ENCODE data around the gene CNOT1.
"Not testable (repeated sequence)": the region's sequence is repeated elsewhere in the genome, so short reads cannot be mapped to it uniquely, and the experiment has no call there.

Gene CNOT1

DNA sequence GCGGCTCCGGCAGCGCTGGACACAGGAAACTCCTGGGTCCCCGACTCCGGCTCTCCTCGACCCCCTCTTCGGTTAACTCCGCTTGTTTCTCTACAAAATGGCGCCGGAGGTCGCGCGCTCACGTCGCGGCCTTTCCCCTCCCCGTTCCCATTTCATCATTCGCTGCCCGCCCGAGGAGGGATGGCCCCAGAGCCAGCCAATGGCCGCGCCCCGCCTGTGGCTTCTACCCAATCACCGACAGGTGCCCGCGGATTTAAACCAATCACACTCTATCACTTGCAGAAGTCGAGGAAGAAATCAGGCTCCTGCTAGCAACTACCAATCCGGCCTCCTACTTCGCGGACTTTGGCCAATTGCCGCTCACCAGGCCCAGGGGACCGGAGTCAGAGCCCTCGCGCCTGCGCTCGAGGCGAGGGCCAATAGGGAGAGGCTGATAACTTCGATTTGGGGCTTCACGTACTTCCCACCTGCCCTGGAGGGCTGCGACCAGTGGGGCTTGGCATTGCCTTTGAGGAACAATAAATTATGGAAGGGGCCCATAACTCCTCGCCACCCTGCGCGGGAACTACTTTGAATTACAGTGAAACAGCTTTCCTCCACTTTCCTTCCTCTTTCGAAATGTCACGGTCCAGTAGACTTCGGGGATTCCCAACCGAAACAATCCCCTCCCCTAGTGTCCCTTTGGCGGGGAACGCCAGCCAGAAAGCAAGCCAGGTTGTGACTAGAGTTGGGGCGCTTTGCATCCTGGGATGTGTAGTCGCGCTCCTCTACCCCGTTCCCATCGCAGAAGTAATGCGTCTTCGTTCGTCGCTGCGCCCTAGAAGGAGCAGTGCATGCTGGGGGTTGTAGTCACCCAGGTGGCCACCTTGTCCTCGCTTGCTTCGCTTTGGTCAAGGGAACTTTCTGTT lies at the start of gene CNOT1:
TSS of gene CNOT1 (minus strand) at position 94 of the 908 bp plus-strand sequence. CDS start 30,489 bp downstream, outside the sequence.
- DNase-seq = peak; percentile 98

DNA sequence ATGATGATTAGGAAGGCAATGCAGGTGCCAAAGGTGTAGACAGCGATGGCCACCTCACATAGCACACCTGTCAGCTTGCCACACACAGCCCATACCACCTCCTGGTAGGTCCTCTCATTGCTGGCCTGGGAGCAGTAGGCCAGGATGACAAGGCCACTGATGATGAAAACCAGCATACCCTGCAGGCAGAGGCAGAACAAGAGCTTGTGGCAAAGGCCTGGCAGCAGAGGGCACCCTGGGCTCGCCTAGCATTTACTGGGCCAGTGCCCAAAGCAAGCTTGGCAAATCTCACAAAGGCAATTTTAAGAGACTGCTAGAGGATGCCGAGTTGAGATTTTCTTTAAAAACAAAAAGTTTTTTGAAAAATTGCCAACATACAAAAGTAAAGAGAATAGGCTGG lies 49.1 kb upstream of the CNOT1 start:
- DNase-seq = no peak

GRCh38 chr16:58678269-58678668 lies 48.6 kb upstream of the CNOT1 start:
- no peak for DNase-seq

DNA sequence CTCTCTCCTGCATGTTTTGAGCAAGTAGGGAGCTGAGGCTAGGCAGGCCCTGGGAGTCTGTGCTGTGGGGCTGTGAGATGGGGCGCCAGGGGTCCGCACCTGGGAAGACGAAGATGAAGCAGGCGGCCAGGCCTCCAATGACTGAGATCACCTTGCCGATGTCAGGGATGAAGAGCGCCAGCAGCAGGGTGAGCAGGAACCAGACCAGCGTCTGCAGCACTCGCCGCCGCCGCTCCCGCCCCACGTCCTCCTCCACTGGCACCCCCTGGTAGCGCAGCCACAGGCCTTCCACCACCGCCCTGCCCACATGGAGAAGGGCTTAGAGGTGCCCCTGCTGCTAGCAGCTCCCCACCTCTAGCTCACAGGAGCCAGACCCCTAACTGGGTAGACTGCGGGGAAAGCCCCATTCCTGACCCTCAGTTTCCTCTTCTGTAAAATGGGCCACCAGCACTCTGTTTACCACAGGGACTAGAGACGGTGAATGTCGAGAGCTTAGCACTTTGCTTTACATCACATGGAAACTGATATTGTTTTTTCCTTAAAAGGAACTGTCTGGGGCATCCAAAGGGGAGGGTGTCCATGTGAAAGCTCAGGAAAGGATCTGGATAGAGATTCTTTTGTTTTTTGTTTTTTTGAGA lies 41.4 kb upstream of the CNOT1 start:
- DNase-seq = no peak

- no peak for DNase-seq
Observed at GRCh38 chr16:58670177-58670576, 40.6 kb upstream of the CNOT1 start.

DNA sequence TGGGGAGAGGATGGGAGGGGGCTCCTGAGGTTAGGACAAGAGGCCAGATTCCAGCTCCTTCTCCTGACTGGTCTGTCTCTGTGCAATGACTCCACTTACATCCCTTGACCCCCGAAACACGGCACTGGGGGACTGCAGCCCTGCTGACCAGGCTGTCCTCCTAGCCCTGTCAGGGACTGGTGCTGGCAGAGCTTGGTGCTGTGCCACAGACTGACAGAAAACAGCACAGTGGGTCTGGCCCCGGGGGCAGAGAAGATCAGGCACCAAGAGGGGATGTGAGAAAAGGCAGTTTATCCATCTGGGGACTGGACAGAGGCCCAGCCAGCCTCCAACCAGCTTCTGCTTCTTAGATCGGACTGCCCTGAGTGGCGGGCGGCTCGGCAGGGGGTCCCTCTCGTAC lies 35.6 kb upstream of the CNOT1 start:
- no peak for DNase-seq

DNA sequence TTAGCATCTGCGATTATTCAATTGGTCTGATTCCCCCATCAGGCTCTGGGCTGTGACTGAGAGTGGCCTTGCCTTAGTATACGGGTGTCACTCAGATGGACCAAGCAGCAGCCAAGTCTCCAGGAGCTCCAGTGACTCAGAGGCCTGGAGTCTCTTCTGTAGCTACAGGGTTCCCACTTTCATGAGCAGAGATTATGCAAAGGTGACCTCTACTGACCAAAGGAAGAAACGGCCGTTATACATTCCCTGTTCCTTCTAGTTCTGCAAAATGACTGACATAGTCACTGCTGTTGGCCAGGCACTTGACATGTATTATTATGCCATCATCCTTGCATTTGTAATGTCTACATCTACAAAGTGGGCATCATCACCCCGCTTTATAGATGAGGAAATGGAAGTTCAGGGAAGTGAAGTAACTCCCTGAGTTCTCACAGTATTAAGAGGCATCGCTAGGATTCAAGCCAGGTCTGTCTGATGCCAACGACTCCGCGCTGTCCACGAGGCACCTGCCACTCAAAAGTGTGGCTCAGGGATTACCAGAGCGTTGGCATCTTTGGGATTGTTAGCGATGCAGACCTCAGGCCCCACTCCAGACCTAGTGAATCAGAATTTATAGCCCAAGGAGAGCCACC lies 31.7 kb upstream of the CNOT1 start:
- DNase-seq = peak; percentile 23

DNA sequence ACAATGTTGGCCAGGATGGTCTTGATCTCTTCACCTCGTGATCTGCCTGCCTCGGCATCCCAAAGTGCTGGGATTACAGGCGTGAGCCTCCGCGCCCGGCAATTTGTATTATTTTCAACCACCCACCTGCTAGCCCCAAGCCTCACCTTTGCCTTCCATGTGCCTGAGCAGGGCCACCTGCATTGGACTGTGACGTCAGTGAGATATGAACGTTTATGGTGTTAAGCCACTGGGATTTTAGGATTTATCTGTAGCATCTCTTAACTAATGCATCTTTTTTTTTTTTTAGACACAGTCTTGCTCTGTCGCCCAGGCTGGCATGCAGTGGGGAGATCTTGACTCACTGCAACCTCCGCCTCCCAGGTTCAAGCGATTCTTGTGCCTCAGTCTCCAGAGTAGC lies 30.3 kb upstream of the CNOT1 start:
- not testable (repeated sequence) for DNase-seq

DNA sequence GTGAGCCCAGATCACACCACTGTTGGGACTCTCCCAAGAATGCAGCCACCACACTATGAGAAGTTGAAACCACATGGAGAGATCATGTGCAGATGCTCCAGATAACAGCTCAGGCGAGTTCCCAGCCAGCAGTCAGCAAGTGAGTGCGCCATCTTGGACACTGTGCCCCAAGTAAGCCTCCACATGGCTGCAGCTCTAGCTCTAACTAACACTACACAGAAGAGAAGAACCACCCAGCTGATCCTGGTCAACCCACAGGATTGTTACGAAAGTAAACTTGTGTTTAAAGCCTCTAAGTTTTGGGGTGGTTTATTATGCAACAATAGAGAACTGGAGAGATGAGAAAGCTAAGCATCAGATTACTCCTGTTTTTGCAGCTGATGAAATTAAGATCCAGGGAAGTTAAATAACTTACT lies 29.2 kb upstream of the CNOT1 start:
- no peak for DNase-seq

GRCh38 chr16:58656899-58657298 lies 27.3 kb upstream of the CNOT1 start:
- no peak for DNase-seq

DNA sequence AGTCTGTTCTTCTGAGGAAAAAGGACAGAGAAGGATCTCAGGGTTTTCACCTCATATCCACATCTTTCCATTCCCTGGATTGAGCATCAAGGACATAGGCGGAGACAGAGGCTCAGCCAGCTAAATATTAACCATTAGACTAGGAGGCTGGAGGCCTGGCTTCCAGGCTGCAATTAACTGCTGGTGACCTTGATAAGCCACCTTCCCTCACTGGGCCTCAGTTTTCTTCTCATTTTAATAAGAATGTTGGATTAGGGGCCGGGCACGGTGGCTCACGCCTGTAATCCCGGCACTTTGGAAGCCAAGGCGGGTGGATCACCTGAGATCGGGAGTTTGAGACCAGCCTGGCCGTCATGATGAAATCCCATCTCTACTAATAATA lies 25.6 kb upstream of the CNOT1 start:
- DNase-seq = no peak

DNA sequence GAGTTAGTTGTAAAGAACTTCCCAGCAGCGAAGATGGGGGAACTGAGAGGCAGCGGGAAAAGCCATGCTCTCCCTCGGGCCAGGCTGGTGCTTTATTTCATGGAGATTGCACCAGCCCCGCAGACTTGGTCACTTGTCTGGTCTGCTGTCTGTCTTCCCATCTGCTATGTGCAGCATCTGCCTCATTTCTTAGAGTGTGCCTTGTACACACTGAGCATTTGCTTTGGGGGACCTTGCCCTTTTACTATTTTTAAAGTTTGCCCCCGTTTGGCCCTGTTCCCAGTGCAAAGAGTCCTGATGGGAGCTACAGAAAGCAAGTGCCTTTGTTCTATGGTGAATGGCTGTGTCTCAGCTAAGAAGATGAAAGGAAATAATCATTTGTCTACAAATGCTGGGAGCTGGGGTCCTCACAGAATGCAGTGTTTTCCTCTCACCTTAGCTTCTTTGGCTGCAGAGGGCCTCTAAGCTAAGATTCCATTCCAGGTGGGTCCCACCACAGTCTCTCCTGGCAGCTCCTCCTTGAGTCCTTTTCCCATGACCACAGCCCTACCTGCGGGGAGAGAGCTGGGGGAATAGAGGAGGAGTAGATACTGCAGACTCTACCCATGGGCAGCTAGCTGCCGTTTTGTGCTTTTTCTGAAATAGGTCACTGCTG lies 25.1 kb upstream of the CNOT1 start:
- no peak for DNase-seq

DNA sequence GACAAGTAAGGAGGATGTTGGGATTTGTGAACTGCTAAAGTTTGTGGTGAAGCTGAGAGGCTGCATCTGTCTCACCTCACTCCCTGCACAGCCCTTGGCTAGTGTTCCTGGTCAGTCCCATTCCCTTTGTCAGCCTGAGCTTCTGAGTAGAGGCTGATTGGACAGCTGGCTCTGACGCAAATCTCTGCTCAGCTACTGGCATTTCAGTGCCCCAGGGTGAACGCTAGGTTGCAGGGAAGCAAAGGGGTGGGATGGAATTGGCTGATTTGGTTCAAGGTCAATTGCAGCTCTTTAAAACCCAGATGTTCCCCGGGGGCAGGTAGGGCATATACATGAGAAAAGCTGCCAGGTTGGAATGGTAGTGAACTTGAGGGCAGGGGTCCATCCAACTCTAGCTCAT lies 23.1 kb upstream of the CNOT1 start:
- no peak for DNase-seq

- no peak for DNase-seq
Observed at GRCh38 chr16:58651965-58652348, 22.3 kb upstream of the CNOT1 start.

DNA sequence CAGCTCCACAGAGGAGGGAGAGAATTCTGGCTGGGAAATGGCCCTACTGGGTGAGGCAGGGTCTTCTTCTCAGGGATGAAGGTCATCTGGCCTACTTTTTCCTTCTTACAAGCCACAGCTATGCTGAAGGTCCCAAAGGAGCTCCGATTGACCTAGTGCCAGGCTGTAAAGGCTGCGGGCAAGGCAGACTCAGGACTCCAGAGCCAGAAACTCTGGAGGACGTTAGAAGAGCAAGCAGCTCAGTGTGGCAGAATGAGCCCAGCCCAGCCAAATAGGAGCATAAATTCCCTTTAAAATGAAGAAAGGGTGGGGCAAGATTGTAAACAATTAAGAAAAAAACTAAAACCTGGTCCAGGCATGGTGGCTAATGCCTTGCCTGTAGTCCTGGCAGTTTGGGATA lies 20.1 kb upstream of the CNOT1 start:
- DNase-seq = no peak

- DNase-seq = no peak
Observed at GRCh38 chr16:58647107-58647506, 17.5 kb upstream of the CNOT1 start.

GRCh38 chr16:58644765-58645487 lies 15.3 kb upstream of the CNOT1 start:
- no peak for DNase-seq

GRCh38 chr16:58644108-58644507 lies 14.5 kb upstream of the CNOT1 start:
- DNase-seq = no peak

DNA sequence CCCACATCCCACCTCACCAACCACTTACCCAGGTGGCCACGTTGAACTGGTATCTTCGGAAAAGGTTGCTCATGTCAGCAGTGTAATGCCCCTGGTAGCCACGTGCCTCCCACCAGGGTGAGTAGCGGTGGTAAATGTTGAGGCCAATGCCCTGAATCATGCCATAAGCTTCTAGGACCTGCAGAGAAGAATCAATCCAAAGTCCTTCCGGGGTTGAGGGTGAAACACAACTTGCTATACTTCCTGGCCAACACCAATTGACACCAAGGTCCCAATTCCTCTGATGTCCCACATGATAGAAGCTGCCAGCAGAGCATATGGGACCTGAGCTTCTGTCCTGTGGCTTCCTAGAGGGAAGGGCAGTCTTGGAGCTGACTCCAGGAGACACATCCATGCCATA lies 11.3 kb upstream of the CNOT1 start:
- no peak for DNase-seq

DNA sequence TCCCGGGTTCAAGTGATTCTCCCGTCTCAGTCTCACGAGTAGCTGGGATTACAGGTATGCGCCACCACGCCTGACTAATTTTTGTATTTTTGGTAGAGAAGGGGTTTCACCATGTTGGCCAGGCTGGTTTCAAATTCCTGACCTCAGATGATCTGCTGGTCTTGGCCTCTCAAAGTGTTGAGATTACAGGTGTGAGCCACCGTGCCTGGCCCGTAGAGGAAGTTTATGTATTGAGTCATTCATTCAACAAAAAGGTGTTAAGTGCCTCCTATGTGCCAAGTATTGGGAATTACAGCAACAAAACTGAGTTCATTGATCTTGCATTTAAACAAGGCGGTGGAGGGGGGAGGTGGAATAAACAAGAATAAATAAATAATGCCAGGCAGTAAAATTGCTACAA lies 10.2 kb upstream of the CNOT1 start:
- DNase-seq = no peak

DNA sequence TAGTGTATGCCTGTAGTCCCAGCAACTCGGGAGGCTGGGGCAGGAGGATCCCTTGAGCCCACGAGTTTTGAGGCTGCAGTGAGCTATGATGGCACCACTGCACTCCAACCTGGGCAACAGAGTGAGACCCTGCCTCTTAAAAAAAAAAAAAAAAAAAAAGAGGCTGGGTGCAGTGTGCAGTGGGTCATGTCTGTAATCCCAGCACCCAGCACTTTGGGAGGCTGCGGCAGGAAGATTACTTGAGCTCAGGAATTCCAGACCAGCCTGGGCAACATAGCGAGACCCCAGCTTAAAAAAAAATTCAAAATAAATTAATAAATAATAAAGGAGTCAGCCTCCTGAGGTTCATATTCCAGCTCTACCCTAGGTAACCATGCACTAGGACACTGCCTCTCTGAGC lies 9.6 kb upstream of the CNOT1 start:
- DNase-seq = no peak

GRCh38 chr16:58638148-58639036 lies 8.8 kb upstream of the CNOT1 start:
- no peak for DNase-seq

Measured in NCI-H1436 (cell line).